Lung (tissue), 13 donors: ENCODE results near the gene NLE1. TPM values are rescaled to one million over a fixed set of nuclear protein-coding genes. Genes with fewer than 3 reads are reported as not detected.

Experiments used
- ATAC-seq: fragments of 200-7000 bp; cut with Tn5 transposase; one replicate; pipeline ENCODE4 v1.9.1; 2020; ENCODE audit warnings: moderate number of reproducible peaks; ENCODE audit not compliant: insufficient read depth, low FRiP score
- DNase-seq, 3 donors: peaks; one replicate each; pipeline ENCODE4 v3.0.0-alpha.2; 2013 to 2017
- H3K27ac ChIP-seq, 2 donors: one replicate each; pipeline ENCODE4 v1.5.1; 2013; ENCODE audit warnings: mild to moderate bottlenecking in 2 of 2, moderate library complexity in 2 of 2, control low read depth in 1 of 2, inconsistent platforms in 1 of 2, low read depth in 1 of 2, low read length in 1 of 2
- H3K27me3 ChIP-seq, 3 donors: one replicate each; pipeline ENCODE4 v1.5.1; 2013; ENCODE audit warnings: low read length in 2 of 3; ENCODE audit not compliant: control insufficient read depth in 3 of 3, insufficient read depth in 3 of 3
- H3K36me3 ChIP-seq, 4 donors: one replicate each; pipeline ENCODE4 v1.5.1; 2013; ENCODE audit warnings: low read length in 4 of 4, mild to moderate bottlenecking in 1 of 4, moderate library complexity in 1 of 4; ENCODE audit not compliant: control insufficient read depth in 4 of 4, insufficient read depth in 4 of 4
- H3K4me1 ChIP-seq, 5 donors: one replicate each; pipeline ENCODE4 v1.5.1; 2013; ENCODE audit warnings: low read length in 5 of 5, mild to moderate bottlenecking in 2 of 5, moderate library complexity in 1 of 5; ENCODE audit not compliant: control insufficient read depth in 5 of 5, insufficient read depth in 5 of 5
- H3K4me3 ChIP-seq: one replicate; pipeline ENCODE4 v1.5.1; 2013; ENCODE audit warnings: mild to moderate bottlenecking, control low read depth, moderate library complexity
- H3K9ac ChIP-seq, 2 donors: one replicate each; pipeline ENCODE4 v1.5.1; 2013; ENCODE audit warnings: low read length in 2 of 2, control low read depth in 1 of 2; ENCODE audit not compliant: insufficient read depth in 1 of 2
- H3K9me3 ChIP-seq, 4 donors: one replicate each; pipeline ENCODE4 v1.5.1; 2013; ENCODE audit warnings: low read length in 3 of 4, mild to moderate bottlenecking in 1 of 4, moderate library complexity in 1 of 4; ENCODE audit not compliant: control insufficient read depth in 4 of 4, insufficient read depth in 3 of 4
- WGBS, 2 donors: extraction: QIAGEN DNeasy Blood & Tissue Kit; methylation state at CpG; one replicate each; pipeline ENCODE4 v1.1.7; 2013; 5-methylcytosine and 5-hydroxymethylcytosine counted together
- polyA plus RNA-seq, 2 donors: library from polyadenylated mRNA; stranded (reverse); fragments of 200-250 nt; gene quantifications; one replicate each; pipeline ENCODE4 v1.2.1, GENCODE V29; 2013
- small RNA-seq: library from RNA; depleted of rRNA; stranded (forward); fragments of <200 nt; gene quantifications from one replicate; pipeline ENCODE3, GENCODE V24; 2014; ENCODE audit warnings: low replicate concordance
- total RNA-seq, 2 donors: library from RNA; depleted of rRNA in 1 of 2; stranded (reverse); fragments of >200 nt in 1 of 2; gene quantifications; one replicate each; pipeline ENCODE4 v1.2.1, GENCODE V29; 2014 to 2021
- TF ChIP-seq, protein P1 (sequence below): IDR thresholded peaks from 2 replicates; pipeline ENCODE4 v1.5.1; 2012; ENCODE audit warnings: mild to moderate bottlenecking; ENCODE audit errors: control extremely low read depth, extremely low read depth
- donor health status: control.
- donor health status: control.
- donor health status: Bipolar disorder and iron deficiency.
- donor health status: healthy.
- donor health status: DM: yes; HTN: yes; CAD: no.

NLE1 gene
- total and polyA plus RNA-seq, 4 donors, result 6.8 to 15.2 (median 9.2) TPM

DNA sequence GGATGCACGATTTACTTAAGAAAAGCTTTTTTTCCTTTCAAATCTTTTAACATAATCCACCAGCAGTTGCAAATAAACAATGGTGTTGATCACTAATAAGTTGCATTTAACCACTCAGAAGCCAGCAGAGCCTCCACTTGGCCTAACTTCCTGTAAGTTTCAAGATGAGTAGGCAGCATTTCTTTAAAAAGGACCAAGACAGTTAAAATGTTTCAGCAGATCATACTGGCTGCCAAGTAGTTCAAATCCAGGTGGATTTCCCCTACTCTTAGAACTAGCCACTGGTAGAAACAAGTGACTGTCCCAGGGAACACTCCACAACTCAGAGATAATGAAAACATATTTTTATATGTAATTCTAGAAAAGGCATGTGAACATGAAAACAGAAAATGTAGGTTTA, 61.6 kb downstream of the NLE1 start:
- Histone ChIP-seq H3K27me3 (no peaks in the 10 kb centered on the region), H3K4me1 (peaks cover 0 to 3% (median 0%) of the 10 kb centered on the region in 5 donors), H3K36me3 (peaks cover 0 to 1% (median 0%) of the 10 kb centered on the region in 4 donors), H3K4me3 (no peak overlapping the region), H3K27ac (no peak overlapping the region), H3K9ac (no peak overlapping the region), H3K9me3 (no peaks in the 10 kb centered on the region)
- TF ChIP-seq, protein P1, sequence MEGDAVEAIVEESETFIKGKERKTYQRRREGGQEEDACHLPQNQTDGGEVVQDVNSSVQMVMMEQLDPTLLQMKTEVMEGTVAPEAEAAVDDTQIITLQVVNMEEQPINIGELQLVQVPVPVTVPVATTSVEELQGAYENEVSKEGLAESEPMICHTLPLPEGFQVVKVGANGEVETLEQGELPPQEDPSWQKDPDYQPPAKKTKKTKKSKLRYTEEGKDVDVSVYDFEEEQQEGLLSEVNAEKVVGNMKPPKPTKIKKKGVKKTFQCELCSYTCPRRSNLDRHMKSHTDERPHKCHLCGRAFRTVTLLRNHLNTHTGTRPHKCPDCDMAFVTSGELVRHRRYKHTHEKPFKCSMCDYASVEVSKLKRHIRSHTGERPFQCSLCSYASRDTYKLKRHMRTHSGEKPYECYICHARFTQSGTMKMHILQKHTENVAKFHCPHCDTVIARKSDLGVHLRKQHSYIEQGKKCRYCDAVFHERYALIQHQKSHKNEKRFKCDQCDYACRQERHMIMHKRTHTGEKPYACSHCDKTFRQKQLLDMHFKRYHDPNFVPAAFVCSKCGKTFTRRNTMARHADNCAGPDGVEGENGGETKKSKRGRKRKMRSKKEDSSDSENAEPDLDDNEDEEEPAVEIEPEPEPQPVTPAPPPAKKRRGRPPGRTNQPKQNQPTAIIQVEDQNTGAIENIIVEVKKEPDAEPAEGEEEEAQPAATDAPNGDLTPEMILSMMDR, result no peak
- WGBS, 2 donors, result 57 to 78% methylated on average over 1 of the region's 1 CpG
- DNase-seq (no peak), ATAC-seq (no peak)

DNA sequence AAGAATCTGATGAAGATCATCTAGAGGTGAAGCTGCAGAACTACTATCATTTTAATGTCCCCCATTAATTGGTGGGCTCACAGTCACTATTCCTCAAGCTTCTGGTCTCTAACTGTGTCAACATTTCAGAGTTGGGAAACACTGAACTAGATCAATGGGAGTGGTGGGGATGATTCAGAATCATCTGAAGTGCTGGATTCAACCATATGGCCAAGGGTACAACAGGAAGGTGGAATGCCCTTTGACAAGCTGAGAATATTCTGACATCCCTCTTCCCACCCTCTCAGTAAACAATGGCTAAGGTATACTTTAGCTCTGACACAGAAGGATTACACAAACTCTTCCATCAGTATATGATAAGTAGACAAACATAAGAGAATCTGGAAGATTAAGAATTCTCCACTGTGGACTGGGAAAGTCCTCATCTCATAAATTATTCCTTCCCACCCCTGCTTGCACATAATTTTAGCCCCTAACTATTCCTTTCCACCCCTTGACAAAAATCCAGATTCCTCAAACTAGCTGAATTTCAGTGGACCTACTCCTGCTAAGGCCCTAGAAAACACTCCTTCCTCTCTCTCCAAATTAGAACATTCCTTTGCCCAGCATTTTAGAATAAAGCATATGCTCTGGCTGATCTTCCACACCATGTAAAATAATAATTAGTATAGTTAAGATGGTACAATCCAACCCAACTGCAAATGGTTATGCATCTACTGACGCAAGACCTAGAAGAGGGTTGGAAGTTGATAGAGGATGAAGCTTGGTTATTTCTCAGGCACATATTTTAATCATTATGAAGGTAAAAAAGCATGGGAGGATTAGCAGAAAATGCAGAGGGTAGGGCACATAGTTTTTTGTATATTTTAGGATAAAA, 62.3 kb downstream of the NLE1 start:
- WGBS, 2 donors, result 93 to 99% methylated on average over 1 of the region's 1 CpG
- peaks cover 0 to 1% (median 0%) of the 10 kb centered on the region in 4 donors for H3K36me3 ChIP-seq
- ATAC-seq (no peak), DNase-seq (no peak)
- TF ChIP-seq, protein P1, result no peak
- H3K4me1 ChIP-seq, result peaks cover 0 to 7% (median 3%) of the 10 kb centered on the region in 5 donors
- H3K4me3 ChIP-seq, result no peak overlapping the region
- H3K9ac ChIP-seq, result no peak overlapping the region
- no peak overlapping the region for H3K27ac ChIP-seq
- no peaks in the 10 kb centered on the region for H3K9me3 ChIP-seq
- no peaks in the 10 kb centered on the region for H3K27me3 ChIP-seq

Small RNA genes lying within 50 kb of the gene (small RNA-seq; reads per million reads assigned to genes)
- not detected for gene RNU6-840P

Other genes starting within 250 kb of the NLE1 start
- gene CCT6B, start 180.8 kb downstream of the NLE1 start, total RNA-seq, result 1 to 10 TPM; 3.0 to 3.6 TPM
- 1 to 10 TPM in 1 of 2 donors, under 1 TPM in 1; 0.95 to 1.5 TPM for gene CCT6B, start 180.8 kb downstream of the NLE1 start, polyA plus RNA-seq
- gene ZNF830, start 180.8 kb downstream of the NLE1 start, total RNA-seq, result 10 to 100 TPM; 13.1 to 13.2 TPM
- gene ZNF830, start 180.8 kb downstream of the NLE1 start, polyA plus RNA-seq, result 10 to 100 TPM in 1 of 2 donors, 1 to 10 TPM in 1; 7.8 to 10.5 TPM
- gene LIG3, start 161.8 kb downstream of the NLE1 start, total RNA-seq, result 10 to 100 TPM; 35.1 to 40.9 TPM
- gene LIG3, start 161.8 kb downstream of the NLE1 start, polyA plus RNA-seq, result 10 to 100 TPM in 1 of 2 donors, 1 to 10 TPM in 1; 6.2 to 17.1 TPM
- 10 to 100 TPM; 18.4 to 38.1 TPM for gene RFFL, start 78.6 kb downstream of the NLE1 start, total RNA-seq
- gene RFFL, start 78.6 kb downstream of the NLE1 start, polyA plus RNA-seq, result 10 to 100 TPM in 1 of 2 donors, 1 to 10 TPM in 1; 5.8 to 25.4 TPM
- gene RAD51D, start 22.4 kb downstream of the NLE1 start, total RNA-seq, result 10 to 100 TPM in 1 of 2 donors, 1 to 10 TPM in 1; 8.8 to 17.4 TPM
- 1 to 10 TPM; 5.0 to 8.9 TPM for gene RAD51D, start 22.4 kb downstream of the NLE1 start, polyA plus RNA-seq
- gene FNDC8, start 20.7 kb downstream of the NLE1 start, total RNA-seq, result not detected
- not detected for gene FNDC8, start 20.7 kb downstream of the NLE1 start, polyA plus RNA-seq
- gene UNC45B, start 5.5 kb upstream of the NLE1 start, total RNA-seq, result 1 to 10 TPM in 1 of 2 donors, under 1 TPM in 1; 0.43 to 1.6 TPM
- under 1 TPM; 0.06 to 0.16 TPM for gene UNC45B, start 5.5 kb upstream of the NLE1 start, polyA plus RNA-seq
- not detected for gene SLC35G3, start 52.1 kb upstream of the NLE1 start, total RNA-seq
- under 1 TPM in 1 of 2 donors, not detected in 1; 0.04 TPM for gene SLC35G3, start 52.1 kb upstream of the NLE1 start, polyA plus RNA-seq
- gene SLFN5, start 100.8 kb upstream of the NLE1 start, total RNA-seq, result 10 to 100 TPM; 42.4 to 51.7 TPM
- gene SLFN5, start 100.8 kb upstream of the NLE1 start, polyA plus RNA-seq, result 10 to 100 TPM in 1 of 2 donors, 1 to 10 TPM in 1; 8.5 to 19.2 TPM
- 10 to 100 TPM; 22.7 to 66.0 TPM for gene SLFN11, start 231.3 kb upstream of the NLE1 start, total RNA-seq
- gene SLFN11, start 231.3 kb upstream of the NLE1 start, polyA plus RNA-seq, result 10 to 100 TPM; 12.1 to 13.0 TPM